Neuronal stem cell (in vitro differentiated cells): ENCODE results near the gene ACOT12. TPM values are rescaled to one million over a fixed set of nuclear protein-coding genes. Genes with fewer than 3 reads are reported as not detected.
A peak's percentile ranks its signal among the peaks of the same experiment; 100 is the strongest.

ENCODE experiments used
- DNase-seq: peaks from one replicate; pipeline ENCODE4 v3.0.0-alpha.2; 2013; ENCODE audit warnings: low spot score
- H2AFZ ChIP-seq: one replicate; pipeline ENCODE4 v1.6.1; 2013; ENCODE audit warnings: mild to moderate bottlenecking, low read length, inconsistent platforms
- H2AK5ac ChIP-seq: 2 replicates; pipeline ENCODE4 v1.6.1; 2013; ENCODE audit warnings: low read depth, mild to moderate bottlenecking, inconsistent platforms, low read length, moderate library complexity, mixed read lengths
- H2BK120ac ChIP-seq: 2 replicates; pipeline ENCODE4 v1.6.1; 2013; ENCODE audit warnings: low read depth, mild to moderate bottlenecking, inconsistent platforms, low read length, moderate library complexity, mixed read lengths
- H2BK12ac ChIP-seq: one replicate; pipeline ENCODE4 v1.6.1; 2013; ENCODE audit warnings: low read length, inconsistent platforms
- H2BK15ac ChIP-seq: 2 replicates; pipeline ENCODE4 v1.6.1; 2013; ENCODE audit warnings: mild to moderate bottlenecking, low read length, inconsistent platforms, mixed read lengths
- H2BK5ac ChIP-seq: one replicate; pipeline ENCODE4 v1.6.1; 2013; ENCODE audit warnings: inconsistent platforms, mild to moderate bottlenecking, low read length, moderate library complexity
- H3K14ac ChIP-seq: one replicate; pipeline ENCODE4 v1.6.1; 2013; ENCODE audit warnings: low read length, inconsistent platforms
- H3K18ac ChIP-seq: 2 replicates; pipeline ENCODE4 v1.6.1; 2013; ENCODE audit warnings: low read length, inconsistent platforms
- H3K23ac ChIP-seq: 2 replicates; pipeline ENCODE4 v1.6.1; 2013; ENCODE audit warnings: low read depth, mild to moderate bottlenecking, mixed read lengths, low read length, inconsistent platforms; ENCODE audit not compliant: poor library complexity
- H3K27ac ChIP-seq: replicated peaks from 3 replicates; pipeline ENCODE4 v1.5.1; 2013; ENCODE audit warnings: low read length, inconsistent platforms
- H3K27me3 ChIP-seq, 3 experiments: 2 replicates each; pipeline ENCODE4 v1.6.1; 2013; ENCODE audit warnings: low read length in 3 of 3, mild to moderate bottlenecking in 2 of 3, inconsistent platforms in 1 of 3, low read depth in 1 of 3, mixed read lengths in 1 of 3, moderate library complexity in 1 of 3; ENCODE audit not compliant: control insufficient read depth in 3 of 3, insufficient read depth in 3 of 3
- H3K36me3 ChIP-seq, 2 donors: replicated peaks in 1 of 2; 2 replicates each; pipeline ENCODE4 v1.6.1; 2013; ENCODE audit warnings: low read length in 2 of 2; ENCODE audit not compliant: control insufficient read depth in 2 of 2, insufficient read depth in 2 of 2
- H3K4ac ChIP-seq: 2 replicates; pipeline ENCODE4 v1.6.1; 2013; ENCODE audit warnings: inconsistent platforms, mild to moderate bottlenecking, low read length, moderate library complexity
- H3K4me1 ChIP-seq, 2 donors: 1 replicate in 1 of 2; 2 replicates in 1 of 2; pipeline ENCODE4 v1.6.1; 2013; ENCODE audit warnings: low read length in 2 of 2, low read depth in 1 of 2; ENCODE audit not compliant: control insufficient read depth in 2 of 2, insufficient read depth in 1 of 2
- H3K4me2 ChIP-seq: one replicate; pipeline ENCODE4 v1.6.1; 2013; ENCODE audit warnings: mild to moderate bottlenecking, low read length, inconsistent platforms; ENCODE audit not compliant: insufficient read depth, poor library complexity, severe bottlenecking
- H3K4me3 ChIP-seq, 2 donors: 2 replicates each; pipeline ENCODE4 v1.5.1; 2013; ENCODE audit warnings: low read length in 2 of 2, mild to moderate bottlenecking in 2 of 2, inconsistent platforms in 1 of 2, moderate library complexity in 1 of 2
- H3K79me1 ChIP-seq: one replicate; pipeline ENCODE4 v1.6.1; 2013; ENCODE audit warnings: low read depth, mild to moderate bottlenecking, inconsistent platforms, low read length, moderate library complexity
- H3K9ac ChIP-seq: one replicate; pipeline ENCODE4 v1.6.1; 2013; ENCODE audit warnings: mild to moderate bottlenecking, low read depth, low read length, inconsistent platforms; ENCODE audit not compliant: poor library complexity
- H3K9me3 ChIP-seq, 2 donors: replicated peaks in 1 of 2; 2 replicates each; pipeline versions ENCODE3 to v1.6.1; 2013; ENCODE audit warnings: low read length in 2 of 2, mild to moderate bottlenecking in 2 of 2, inconsistent platforms in 1 of 2, low read depth in 1 of 2, mixed read lengths in 1 of 2, moderate library complexity in 1 of 2; ENCODE audit not compliant: control insufficient read depth in 2 of 2, insufficient read depth in 1 of 2
- H4K8ac ChIP-seq: one replicate; pipeline ENCODE4 v1.6.1; 2013; ENCODE audit warnings: low read depth, mild to moderate bottlenecking, inconsistent platforms, low read length, moderate library complexity
- H4K91ac ChIP-seq: one replicate; pipeline ENCODE4 v1.6.1; 2013; ENCODE audit warnings: low read length, low read depth, mild to moderate bottlenecking, inconsistent platforms; ENCODE audit not compliant: poor library complexity
- WGBS, 2 donors: extraction: QIAGEN DNeasy Blood & Tissue Kit; methylation state at CpG; one replicate each; pipeline ENCODE4 v1.1.7; 2013; ENCODE audit warnings: missing lambda C conversion rate in 2 of 2, mixed read lengths in 1 of 2; ENCODE audit not compliant: insufficient read length in 2 of 2, insufficient replicate concordance in 1 of 2; ENCODE audit errors: extremely low coverage in 2 of 2; 5-methylcytosine and 5-hydroxymethylcytosine counted together
- polyA plus RNA-seq, 2 experiments: library from polyadenylated mRNA; stranded (reverse); fragments of 200-250 nt; gene quantifications; one replicate each; pipeline ENCODE4 v1.2.3, GENCODE V29; 2013

ACOT12 gene
- 0.04 TPM for polyA plus RNA-seq (2013, experiment 1 of 2)
- polyA plus RNA-seq (2013, experiment 2 of 2): 0.08 TPM

- Histone ChIP-seq H3K23ac (peak within 1 kb of the TSS; percentile 65), H3K9ac (peak within 1 kb of the TSS; percentile 63), H3K4me3 (peak within 1 kb of the TSS in 1 of 2 donors; percentile 80), H4K91ac (no peak within 1 kb of the TSS), H3K36me3 (no peaks in the 10 kb centered on the region), H3K18ac (peak within 1 kb of the TSS; percentile 76), H4K8ac (no peak within 1 kb of the TSS), H3K9me3 (peaks cover 0 to 3% of the 10 kb centered on the region in 2 donors), H2BK12ac (no peak within 1 kb of the TSS), H3K79me1 (no peaks in the 10 kb centered on the region), H3K27ac (no peak within 1 kb of the TSS), H2BK5ac (no peak within 1 kb of the TSS), H2AFZ (peak within 1 kb of the TSS; percentile 41), H2BK120ac (no peak within 1 kb of the TSS), H2AK5ac (no peak within 1 kb of the TSS), H2BK15ac (peak within 1 kb of the TSS; percentile 75), H3K27me3 (peaks cover 0 to 4% (median 0%) of the 10 kb centered on the region in 3 experiments), H3K14ac (no peak within 1 kb of the TSS), H3K4me2 (peak within 1 kb of the TSS; percentile 77), H3K4me1 (peaks cover 0 to 6% of the 10 kb centered on the region in 2 donors), H3K4ac (no peak within 1 kb of the TSS)
- no CpG with 5 or more reads among the region's 77 CpGs for WGBS, 2 donors
- DNase-seq: peak; percentile 35
Measured at GRCh38 chr5:81393783-81394718, at the start of gene ACOT12. Gene ACOT12 (minus strand): TSS chr5:81394134. CDS start chr5:81394114, 20 bp downstream.

DNA sequence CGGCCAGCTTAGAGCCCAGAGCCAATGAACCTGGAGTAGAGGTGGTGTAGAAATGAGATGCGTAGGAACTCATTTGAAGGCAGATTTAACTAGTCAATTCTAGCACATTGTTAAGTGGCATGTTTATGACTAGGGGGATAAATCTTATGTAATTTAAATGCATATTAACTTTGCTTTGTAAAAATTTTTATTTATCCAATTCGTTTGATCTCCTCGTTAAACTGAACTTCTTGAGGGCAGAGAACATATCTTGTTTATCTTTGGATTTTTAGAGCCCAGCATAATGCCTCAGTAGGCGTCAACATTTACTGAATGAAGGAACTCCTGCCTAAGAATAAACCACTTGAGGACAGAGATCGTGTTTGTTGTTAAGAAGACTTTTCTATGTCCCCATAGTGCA is 41.1 kb upstream of the ACOT12 start:
- H3K79me1 ChIP-seq: no peaks in the 10 kb centered on the region
- H3K18ac ChIP-seq: no peak overlapping the region
- H4K91ac ChIP-seq: no peak overlapping the region
- H3K9me3 ChIP-seq: no peaks in the 10 kb centered on the region
- H3K4me2 ChIP-seq: no peak overlapping the region
- H2BK5ac ChIP-seq: no peak overlapping the region
- H3K23ac ChIP-seq: no peak overlapping the region
- no peak overlapping the region for H3K9ac ChIP-seq
- H3K14ac ChIP-seq: no peak overlapping the region
- no CpG with 5 or more reads among the region's 6 CpGs for WGBS, 2 donors
- no peak overlapping the region for H3K27ac ChIP-seq
- peaks cover 6 to 62% of the 10 kb centered on the region in 2 donors for H3K36me3 ChIP-seq
- H2BK12ac ChIP-seq: no peak overlapping the region
- H3K4me3 ChIP-seq: no peak overlapping the region
- no peak overlapping the region for H2AK5ac ChIP-seq
- H2BK120ac ChIP-seq: no peak overlapping the region
- no peak for DNase-seq
- H3K27me3 ChIP-seq: no peaks in the 10 kb centered on the region
- no peak overlapping the region for H2AFZ ChIP-seq
- H3K4me1 ChIP-seq: no peaks in the 10 kb centered on the region
- H2BK15ac ChIP-seq: no peak overlapping the region
- no peak overlapping the region for H4K8ac ChIP-seq
- H3K4ac ChIP-seq: no peak overlapping the region

GRCh38 chr5:81429985-81430384 is 36.1 kb upstream of the ACOT12 start:
- H2AFZ ChIP-seq: no peak overlapping the region
- H2BK12ac ChIP-seq: no peak overlapping the region
- peaks cover 1 to 3% of the 10 kb centered on the region in 2 donors for H3K4me1 ChIP-seq
- no peaks in the 10 kb centered on the region for H3K9me3 ChIP-seq
- H2BK120ac ChIP-seq: no peak overlapping the region
- no peak overlapping the region for H3K14ac ChIP-seq
- no peak overlapping the region for H2BK5ac ChIP-seq
- no peak overlapping the region for H2BK15ac ChIP-seq
- H3K4me2 ChIP-seq: no peak overlapping the region
- H3K27ac ChIP-seq: no peak overlapping the region
- no peak for DNase-seq
- no peak overlapping the region for H4K8ac ChIP-seq
- H3K4me3 ChIP-seq: no peak overlapping the region
- no peak overlapping the region for H3K23ac ChIP-seq
- no peaks in the 10 kb centered on the region for H3K27me3 ChIP-seq
- H4K91ac ChIP-seq: no peak overlapping the region
- no peak overlapping the region for H3K4ac ChIP-seq
- H2AK5ac ChIP-seq: no peak overlapping the region
- H3K18ac ChIP-seq: no peak overlapping the region
- peaks cover 3 to 57% of the 10 kb centered on the region in 2 donors for H3K36me3 ChIP-seq
- H3K79me1 ChIP-seq: no peaks in the 10 kb centered on the region
- no peak overlapping the region for H3K9ac ChIP-seq

- Histone ChIP-seq H4K8ac (no peak overlapping the region), H2BK120ac (no peak overlapping the region), H3K14ac (no peak overlapping the region), H3K9ac (no peak overlapping the region), H3K27me3 (no peaks in the 10 kb centered on the region), H2BK5ac (no peak overlapping the region), H3K4me1 (peaks cover 1 to 3% of the 10 kb centered on the region in 2 donors), H3K79me1 (no peaks in the 10 kb centered on the region), H2AK5ac (no peak overlapping the region), H3K36me3 (peaks cover 0 to 52% of the 10 kb centered on the region in 2 donors), H2BK12ac (no peak overlapping the region), H3K9me3 (no peaks in the 10 kb centered on the region), H3K4me3 (no peak overlapping the region), H2BK15ac (no peak overlapping the region), H3K4ac (no peak overlapping the region), H2AFZ (no peak overlapping the region), H3K27ac (no peak overlapping the region), H3K4me2 (no peak overlapping the region), H4K91ac (no peak overlapping the region), H3K18ac (no peak overlapping the region), H3K23ac (no peak overlapping the region)
- WGBS, 2 donors: no CpG with 5 or more reads among the region's 3 CpGs
- DNase-seq: no peak
Measured at GRCh38 chr5:81429363-81429762, 35.4 kb upstream of the ACOT12 start.
